Effector memory CD8-positive, alpha-beta T cell (primary cell): ENCODE data around the gene CRACR2B.

ENCODE experiments used
- ATAC-seq: fragments of 150-1000 bp; cut with Tn5 transposase; replicated peaks from 2 replicates; pipeline ENCODE4 v1.10.0; 2021; ENCODE audit warnings: mild to moderate bottlenecking, moderate library complexity
- DNase-seq, 3 experiments: peaks; one replicate each; pipeline ENCODE4 v3.0.0; 2021
- H3K27ac Mint-ChIP-seq, 2 donors: one replicate each; pipeline ENCODE4 v1.8.0; 2022; ENCODE audit warnings: mild to moderate bottlenecking in 2 of 2, mixed read lengths in 2 of 2, moderate library complexity in 2 of 2
- H3K27me3 Mint-ChIP-seq, 2 donors: one replicate each; pipeline ENCODE4 v1.8.0; 2022; ENCODE audit warnings: mixed read lengths in 2 of 2
- H3K36me3 Mint-ChIP-seq: one replicate; pipeline ENCODE4 v1.8.0; 2022; ENCODE audit warnings: mild to moderate bottlenecking, moderate library complexity, mixed read lengths; ENCODE audit not compliant: insufficient read depth
- H3K4me1 Mint-ChIP-seq, 2 donors: one replicate each; pipeline ENCODE4 v1.8.0; 2022; ENCODE audit warnings: low read depth in 2 of 2, mixed read lengths in 2 of 2
- H3K4me3 Mint-ChIP-seq, 2 donors: one replicate each; pipeline ENCODE4 v1.8.0; 2022; ENCODE audit warnings: mild to moderate bottlenecking in 2 of 2, mixed read lengths in 2 of 2, moderate library complexity in 2 of 2
- H3K9me3 Mint-ChIP-seq, 2 donors: one replicate each; pipeline ENCODE4 v1.8.0; 2022; ENCODE audit warnings: mixed read lengths in 2 of 2

CRACR2B gene

GRCh38 chr11:830295-831117 lies 2.8 kb downstream of the CRACR2B start:
- Mint-ChIP-seq H3K27me3 (peaks cover 6 to 37% of the 10 kb centered on the region in 2 donors), H3K4me3 (peak overlapping the region; percentile 69 to 75), H3K27ac (no peak overlapping the region), H3K36me3 (peaks cover 10% of the 10 kb centered on the region), H3K4me1 (peaks cover 14 to 32% of the 10 kb centered on the region in 2 donors), H3K9me3 (no peaks in the 10 kb centered on the region)
- peak; percentile 61 to 64 (median 63) for DNase-seq
- peak; percentile 57 for ATAC-seq

DNA sequence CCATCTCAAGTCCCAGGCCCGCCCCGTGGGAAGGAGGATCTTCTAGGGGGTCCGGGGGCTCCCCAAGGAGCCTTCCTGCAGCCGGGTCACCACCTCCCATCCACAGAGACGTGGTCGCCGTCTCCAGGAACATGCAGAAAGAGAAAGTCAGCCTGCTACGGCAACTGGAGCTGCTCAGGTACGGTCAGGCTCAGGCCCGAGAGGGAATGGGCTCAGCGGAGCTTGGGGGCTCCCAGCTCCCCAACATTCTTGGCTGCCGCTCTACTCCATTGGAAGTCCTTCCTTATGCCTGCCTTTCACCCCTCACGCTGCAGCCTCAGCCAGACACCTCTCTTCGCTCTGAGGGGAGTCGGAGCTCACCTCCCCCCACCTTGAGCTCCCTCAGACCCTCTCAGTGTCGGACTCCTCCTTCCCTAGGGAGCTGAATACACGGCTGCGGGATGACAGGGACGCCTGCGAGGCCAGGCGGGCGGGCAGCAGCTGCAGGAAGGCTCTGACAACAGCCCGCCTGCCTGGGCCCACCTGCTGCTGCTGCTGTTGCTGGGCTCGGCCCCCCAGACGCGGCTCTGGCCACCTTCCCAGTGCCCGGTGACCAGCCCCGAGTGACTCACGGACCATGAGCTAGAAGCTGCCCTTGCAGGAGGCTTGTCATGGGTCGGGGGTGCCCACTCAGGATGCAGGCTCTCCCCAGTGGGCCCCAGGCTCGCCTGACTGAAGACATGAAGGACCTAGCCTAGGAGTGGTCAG lies 3.6 kb downstream of the CRACR2B start:
- Mint-ChIP-seq H3K4me3 (peak overlapping the region; percentile 69 to 75), H3K4me1 (peaks cover 14 to 32% of the 10 kb centered on the region in 2 donors), H3K36me3 (peaks cover 4% of the 10 kb centered on the region), H3K9me3 (no peaks in the 10 kb centered on the region), H3K27ac (no peak overlapping the region), H3K27me3 (peaks cover 6 to 37% of the 10 kb centered on the region in 2 donors)
- DNase-seq, result no peak
- no peak for ATAC-seq

GRCh38 chr11:831961-832528 lies 4.3 kb downstream of the CRACR2B start:
- H3K27me3 Mint-ChIP-seq, result peaks cover 6 to 37% of the 10 kb centered on the region in 2 donors
- peak overlapping the region; percentile 69 to 75 for H3K4me3 Mint-ChIP-seq
- no peak for ATAC-seq
- DNase-seq, result no peak
- H3K4me1 Mint-ChIP-seq, result peaks cover 10 to 32% of the 10 kb centered on the region in 2 donors
- no peak overlapping the region for H3K27ac Mint-ChIP-seq
- H3K9me3 Mint-ChIP-seq, result no peaks in the 10 kb centered on the region
- H3K36me3 Mint-ChIP-seq, result peaks cover 7% of the 10 kb centered on the region

GRCh38 chr11:832529-833113 lies 4.9 kb downstream of the CRACR2B start, which contains the start of gene CD151:
TSS of gene CD151 (plus strand) at chr11:832952. CDS start at chr11:836070, 3,118 bp downstream.
- Mint-ChIP-seq H3K27me3 (peaks cover 4 to 32% of the 10 kb centered on the region in 2 donors), H3K9me3 (no peaks in the 10 kb centered on the region), H3K4me1 (peaks cover 8 to 32% of the 10 kb centered on the region in 2 donors), H3K27ac (no peak within 1 kb of the TSS), H3K36me3 (peaks cover 12% of the 10 kb centered on the region), H3K4me3 (peak within 1 kb of the TSS; percentile 69 to 75)
- ATAC-seq (peak; percentile 61), DNase-seq (peak in 2 of 3 experiments; percentile 29 to 34)

GRCh38 chr11:833114-833791 lies 5.5 kb downstream of the CRACR2B start:
- ATAC-seq (peak; percentile 61), DNase-seq (peak in 2 of 3 experiments; percentile 38 to 42)
- peaks cover 0 to 26% of the 10 kb centered on the region in 2 donors for H3K27me3 Mint-ChIP-seq
- peaks cover 16% of the 10 kb centered on the region for H3K36me3 Mint-ChIP-seq
- no peaks in the 10 kb centered on the region for H3K9me3 Mint-ChIP-seq
- peaks cover 5 to 29% of the 10 kb centered on the region in 2 donors for H3K4me1 Mint-ChIP-seq
- H3K27ac Mint-ChIP-seq, result no peak overlapping the region
- H3K4me3 Mint-ChIP-seq, result peak overlapping the region; percentile 60 to 71

DNA sequence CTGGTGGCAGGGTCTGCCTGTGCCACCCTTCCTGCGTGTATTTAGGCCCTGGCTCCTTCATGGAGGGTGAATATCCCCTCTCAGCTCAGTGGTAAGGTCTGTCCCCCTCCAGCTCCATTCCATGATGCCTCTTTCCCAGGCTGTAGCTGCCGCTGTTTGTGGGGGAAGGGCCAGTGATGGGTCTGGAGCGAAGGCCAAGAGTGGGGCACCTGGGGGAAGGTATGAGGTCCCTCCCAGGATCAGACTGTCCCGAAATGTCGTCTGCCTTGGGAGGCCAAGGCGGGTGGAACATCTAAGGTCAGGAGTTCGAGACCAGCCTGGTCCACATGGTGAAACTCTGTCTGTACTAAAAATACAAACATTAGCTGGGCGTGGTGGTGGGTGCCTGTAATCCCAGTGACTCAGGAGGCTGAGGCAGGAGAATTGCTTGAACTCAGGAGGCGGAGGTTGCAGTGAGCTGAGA lies 6.2 kb downstream of the CRACR2B start:
- no peak overlapping the region for H3K27ac Mint-ChIP-seq
- H3K4me1 Mint-ChIP-seq, result peaks cover 5 to 29% of the 10 kb centered on the region in 2 donors
- peak overlapping the region; percentile 60 to 71 for H3K4me3 Mint-ChIP-seq
- ATAC-seq, result no peak
- peaks cover 0 to 19% of the 10 kb centered on the region in 2 donors for H3K27me3 Mint-ChIP-seq
- no peak for DNase-seq
- H3K36me3 Mint-ChIP-seq, result peaks cover 17% of the 10 kb centered on the region
- H3K9me3 Mint-ChIP-seq, result no peaks in the 10 kb centered on the region

GRCh38 chr11:834371-835316 lies 6.9 kb downstream of the CRACR2B start:
- Mint-ChIP-seq H3K4me3 (peak overlapping the region; percentile 60 to 71), H3K36me3 (peaks cover 25% of the 10 kb centered on the region), H3K4me1 (peaks cover 5 to 25% of the 10 kb centered on the region in 2 donors), H3K27ac (no peak overlapping the region), H3K9me3 (no peaks in the 10 kb centered on the region), H3K27me3 (peaks cover 0 to 12% of the 10 kb centered on the region in 2 donors)
- no peak for DNase-seq
- no peak for ATAC-seq

GRCh38 chr11:836274-836673 lies 8.6 kb downstream of the CRACR2B start:
- Mint-ChIP-seq H3K27me3 (peaks cover 0 to 6% of the 10 kb centered on the region in 2 donors), H3K27ac (peak overlapping the region in 1 of 2 donors; percentile 20), H3K9me3 (no peaks in the 10 kb centered on the region), H3K36me3 (peaks cover 30% of the 10 kb centered on the region), H3K4me1 (peaks cover 17 to 33% of the 10 kb centered on the region in 2 donors), H3K4me3 (no peak overlapping the region)
- ATAC-seq (no peak), DNase-seq (no peak)

- no peak for ATAC-seq
- no peak for DNase-seq
- no peak overlapping the region for H3K4me3 Mint-ChIP-seq
- H3K9me3 Mint-ChIP-seq, result no peaks in the 10 kb centered on the region
- no peak overlapping the region for H3K27ac Mint-ChIP-seq
- H3K27me3 Mint-ChIP-seq, result peaks cover 0 to 1% of the 10 kb centered on the region in 2 donors
- H3K36me3 Mint-ChIP-seq, result peaks cover 30% of the 10 kb centered on the region
- H3K4me1 Mint-ChIP-seq, result peaks cover 19 to 33% of the 10 kb centered on the region in 2 donors
These were observed 9.0 kb downstream of the CRACR2B start for GRCh38 chr11:836700-837099.

DNA sequence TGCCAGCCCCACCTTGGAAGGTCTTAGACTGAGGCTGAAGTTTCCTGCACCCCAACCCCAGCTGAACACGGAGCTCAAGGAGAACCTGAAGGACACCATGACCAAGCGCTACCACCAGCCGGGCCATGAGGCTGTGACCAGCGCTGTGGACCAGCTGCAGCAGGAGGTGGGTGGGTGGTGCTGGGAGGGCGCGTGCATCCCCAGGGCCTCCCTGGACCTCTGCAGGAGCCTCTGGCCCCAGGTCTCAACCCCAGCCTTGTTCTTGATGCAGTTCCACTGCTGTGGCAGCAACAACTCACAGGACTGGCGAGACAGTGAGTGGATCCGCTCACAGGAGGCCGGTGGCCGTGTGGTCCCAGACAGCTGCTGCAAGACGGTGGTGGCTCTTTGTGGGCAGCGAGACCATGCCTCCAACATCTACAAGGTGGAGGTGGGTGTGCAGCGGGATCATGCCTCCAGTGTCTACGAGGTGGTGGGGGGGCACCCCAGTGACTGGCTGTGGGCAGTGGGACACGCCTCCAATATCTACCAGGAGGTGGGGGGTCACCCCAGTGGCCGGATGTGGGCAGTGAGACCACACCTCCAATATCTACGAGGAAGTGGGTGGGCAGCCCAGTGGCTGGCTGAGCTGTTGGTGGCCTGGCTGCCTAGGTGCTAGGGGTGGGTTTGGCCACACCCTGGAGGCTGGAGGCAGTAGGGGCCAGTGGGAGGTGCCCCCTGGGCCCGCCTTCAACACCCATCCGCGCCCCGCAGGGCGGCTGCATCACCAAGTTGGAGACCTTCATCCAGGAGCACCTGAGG lies 9.7 kb downstream of the CRACR2B start:
- Mint-ChIP-seq H3K27ac (peak overlapping the region in 1 of 2 donors; percentile 49), H3K36me3 (peaks cover 30% of the 10 kb centered on the region), H3K9me3 (no peaks in the 10 kb centered on the region), H3K4me1 (peaks cover 19 to 29% of the 10 kb centered on the region in 2 donors), H3K27me3 (no peaks in the 10 kb centered on the region), H3K4me3 (no peak overlapping the region)
- DNase-seq (no peak), ATAC-seq (no peak)

DNA sequence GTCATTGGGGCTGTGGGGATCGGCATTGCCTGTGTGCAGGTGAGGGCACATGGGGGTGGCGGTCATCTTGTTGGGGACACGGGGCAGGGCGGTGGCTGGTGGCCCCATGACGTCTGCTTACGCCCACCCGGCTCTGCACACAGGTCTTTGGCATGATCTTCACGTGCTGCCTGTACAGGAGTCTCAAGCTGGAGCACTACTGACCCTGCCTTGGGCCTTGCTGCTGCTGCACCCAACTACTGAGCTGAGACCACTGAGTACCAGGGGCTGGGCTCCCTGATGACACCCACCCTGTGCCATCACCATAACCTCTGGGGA lies 10.2 kb downstream of the CRACR2B start:
- no peaks in the 10 kb centered on the region for H3K9me3 Mint-ChIP-seq
- H3K36me3 Mint-ChIP-seq, result peaks cover 30% of the 10 kb centered on the region
- H3K27ac Mint-ChIP-seq, result peak overlapping the region in 1 of 2 donors; percentile 49
- peaks cover 19 to 28% of the 10 kb centered on the region in 2 donors for H3K4me1 Mint-ChIP-seq
- DNase-seq, result no peak
- H3K4me3 Mint-ChIP-seq, result no peak overlapping the region
- no peaks in the 10 kb centered on the region for H3K27me3 Mint-ChIP-seq
- no peak for ATAC-seq
